Keratinocyte (primary cell): Measurements from ENCODE around the gene MID1. TPM values are rescaled to one million over a fixed set of nuclear protein-coding genes. Genes with fewer than 3 reads are reported as not detected.

Experiments
- DNase-seq: peaks from one replicate; pipeline ENCODE4 v3.0.0-alpha.2; 2011; ENCODE audit warnings: low read depth, missing footprints, low spot score
- FAIRE-seq: peaks from 2 replicates; lab custom pipeline; 2011; peaks lifted over from hg19 to GRCh38; lab: Jason Lieb, UNC
- H2AFZ ChIP-seq: 2 replicates; pipeline ENCODE4 v1.6.0; 2012; ENCODE audit warnings: low read length, control low read depth, inconsistent platforms; ENCODE audit not compliant: control insufficient read depth
- H3K27ac ChIP-seq: 2 replicates; pipeline ENCODE4 v1.5.1; 2011; ENCODE audit warnings: low read length; ENCODE audit not compliant: control insufficient read depth, insufficient read depth
- H3K27me3 ChIP-seq: 3 replicates; pipeline ENCODE4 v1.6.0; 2011; ENCODE audit warnings: low read length; ENCODE audit not compliant: control insufficient read depth, insufficient read depth; ENCODE audit errors: extremely low read depth
- H3K36me3 ChIP-seq, 2 experiments: 2 replicates in 1 of 2; 3 replicates in 1 of 2; pipeline ENCODE4 v1.5.1; 2011; ENCODE audit warnings: low read length in 2 of 2, mild to moderate bottlenecking in 1 of 2; ENCODE audit not compliant: control insufficient read depth in 2 of 2, insufficient read depth in 2 of 2; ENCODE audit errors: extremely low read depth in 1 of 2
- H3K4me1 ChIP-seq: 3 replicates; pipeline ENCODE4 v1.5.1; 2011; ENCODE audit warnings: low read length; ENCODE audit not compliant: control insufficient read depth, insufficient read depth; ENCODE audit errors: extremely low read depth
- H3K4me2 ChIP-seq: 3 replicates; pipeline ENCODE4 v1.6.0; 2011; ENCODE audit warnings: low read depth, low read length; ENCODE audit not compliant: control insufficient read depth, insufficient read depth; ENCODE audit errors: extremely low read depth
- H3K4me3 ChIP-seq, 3 experiments: fragments of 200-600 bp in 1 of 3; sonication (generic) in 1 of 3; 2 replicates in 2 of 3; 3 replicates in 1 of 3; pipeline ENCODE4 v1.5.1; 2011 to 2016; ENCODE audit warnings: low read length in 3 of 3, mild to moderate bottlenecking in 3 of 3, control low read depth in 2 of 3, inconsistent platforms in 1 of 3, low read depth in 1 of 3, mixed read lengths in 1 of 3, mixed run types in 1 of 3, moderate library complexity in 1 of 3; ENCODE audit not compliant: control insufficient read depth in 2 of 3, insufficient read depth in 2 of 3; ENCODE audit errors: extremely low read depth in 1 of 3
- H3K79me2 ChIP-seq: 2 replicates; pipeline ENCODE4 v1.6.0; 2012; ENCODE audit warnings: low read length; ENCODE audit not compliant: control insufficient read depth, insufficient read depth
- H3K9ac ChIP-seq: 3 replicates; pipeline ENCODE4 v1.6.0; 2011; ENCODE audit warnings: low read length; ENCODE audit not compliant: control insufficient read depth, insufficient read depth; ENCODE audit errors: extremely low read depth
- H3K9me1 ChIP-seq: 3 replicates; pipeline ENCODE4 v1.6.0; 2011; ENCODE audit warnings: low read length; ENCODE audit not compliant: control insufficient read depth, insufficient read depth; ENCODE audit errors: extremely low read depth
- H3K9me3 ChIP-seq: 2 replicates; pipeline ENCODE4 v1.5.1; 2012; ENCODE audit warnings: low read depth, low read length; ENCODE audit not compliant: control insufficient read depth
- H4K20me1 ChIP-seq: 3 replicates; pipeline ENCODE4 v1.6.0; 2011; ENCODE audit warnings: low read length; ENCODE audit not compliant: control insufficient read depth, insufficient read depth; ENCODE audit errors: extremely low read depth
- CTCF ChIP-seq, 3 experiments: IDR thresholded peaks in 1 of 3; conservative IDR thresholded peaks in 1 of 3; optimal IDR thresholded peaks in 1 of 3; 2 replicates in 2 of 3; 3 replicates in 1 of 3; pipeline versions ENCODE3 to v1.5.1; 2011; ENCODE audit warnings: low read length in 3 of 3, mild to moderate bottlenecking in 3 of 3, moderate library complexity in 2 of 3, control low read depth in 1 of 3, inconsistent platforms in 1 of 3; ENCODE audit not compliant: insufficient read depth in 2 of 3; ENCODE audit errors: extremely low read depth in 1 of 3
- EZH2 ChIP-seq: IDR thresholded peaks from one replicate; pipeline ENCODE4 v1.6.1; 2012; ENCODE audit warnings: inconsistent platforms, mild to moderate bottlenecking, low read length, moderate library complexity
- dilution Hi-C: fragments of 300-500 bp; cut with MboI; formaldehyde crosslinking; loops from one replicate; pipeline ENCODE4 v1.7.0; 2020; ENCODE audit warnings: low sequenced_read_pairs; ENCODE audit not compliant: extremely low pct_ligation_motif_present
- polyA plus RNA-seq, 5 experiments: library from polyadenylated mRNA; depleted of rRNA in 3 of 5; stranded (reverse) in 3 of 5; stranded (forward) in 1 of 5; unstranded in 1 of 5; fragments of >200 nt; gene quantifications; 1 replicate in 1 of 5; 2 replicates in 3 of 5; 3 replicates in 1 of 5; pipeline versions ENCODE4 v1.2.1 to v1.2.3, GENCODE V29; 2011 to 2012; ENCODE audit warnings: missing spikeins in 2 of 5, low read depth in 1 of 5, low replicate concordance in 1 of 5

MID1 gene
- polyA plus RNA-seq, 1 donor (not counting 4 experiments of a cell fraction or from before 2014, with no cell fraction given): 9.2 TPM

- H3K4me2 ChIP-seq: no peak overlapping the region
- H3K4me1 ChIP-seq: no peaks in the 10 kb centered on the region
- no peak overlapping the region for H3K4me3 ChIP-seq
- no peaks in the 10 kb centered on the region for H3K27me3 ChIP-seq
- no peak for TF ChIP-seq CTCF (optimal IDR thresholded peaks at IDR 0.05 in 1 of 3, IDR thresholded peaks at IDR 0.05 in 1 of 3, conservative IDR thresholded peaks at IDR 0.05 in 1 of 3; ENCODE audit: extremely low read depth in 1 of 3, insufficient read depth in 2 of 3, low read length in 3 of 3)
- dilution Hi-C loops: no loop called here
- no peak for DNase-seq
- no peak for FAIRE-seq
- H3K9me3 ChIP-seq: no peaks in the 10 kb centered on the region
- no peak overlapping the region for H3K9ac ChIP-seq
- no peaks in the 10 kb centered on the region for H3K79me2 ChIP-seq
- no peak overlapping the region for H3K27ac ChIP-seq
- no peaks in the 10 kb centered on the region for H3K9me1 ChIP-seq
- H2AFZ ChIP-seq: no peak overlapping the region
- no peaks in the 10 kb centered on the region for H4K20me1 ChIP-seq
- H3K36me3 ChIP-seq: peaks cover 0 to 1% of the 10 kb centered on the region in 2 experiments
These were observed 102.3 kb downstream of the MID1 start for GRCh38 chrX:10518073-10518472.

- dilution Hi-C loops: no loop called here
- FAIRE-seq (no peak), DNase-seq (no peak)
These were observed 103.5 kb downstream of the MID1 start for GRCh38 chrX:10516781-10517322.

More at GRCh38 chrX:10516781-10517322, 103.5 kb downstream of the MID1 start:
- no peaks in the 10 kb centered on the region for H3K4me1 ChIP-seq
- no peaks in the 10 kb centered on the region for H3K79me2 ChIP-seq
- H3K4me2 ChIP-seq: no peak overlapping the region
- H2AFZ ChIP-seq: no peak overlapping the region
- no peaks in the 10 kb centered on the region for H4K20me1 ChIP-seq
- H3K4me3 ChIP-seq: no peak overlapping the region
- TF ChIP-seq CTCF (optimal IDR thresholded peaks at IDR 0.05 in 1 of 3, IDR thresholded peaks at IDR 0.05 in 1 of 3, conservative IDR thresholded peaks at IDR 0.05 in 1 of 3; ENCODE audit: extremely low read depth in 1 of 3, insufficient read depth in 2 of 3, low read length in 3 of 3) (no peak), EZH2 (no peak)
- no peak overlapping the region for H3K27ac ChIP-seq
- H3K9me3 ChIP-seq: no peaks in the 10 kb centered on the region
- no peak overlapping the region for H3K9ac ChIP-seq
- peaks cover 0 to 1% of the 10 kb centered on the region in 2 experiments for H3K36me3 ChIP-seq
- no peaks in the 10 kb centered on the region for H3K27me3 ChIP-seq
- no peaks in the 10 kb centered on the region for H3K9me1 ChIP-seq
